GM18517 (cell line): ENCODE measurements around the gene TMEM266.

Source experiments
- ATAC-seq: cut with Tn5 transposase; IDR thresholded peaks from one replicate; pipeline ENCODE4 v1.9.1; 2021; ENCODE audit warnings: mild to moderate bottlenecking, moderate library complexity; ENCODE audit not compliant: unreplicated experiment

The TMEM266 gene

GRCh38 chr15:76160426-76161152 lies 100.8 kb downstream of the TMEM266 start:
- no peak for ATAC-seq

- no peak for ATAC-seq
These were observed 101.6 kb downstream of the TMEM266 start for GRCh38 chr15:76161153-76162035.

GRCh38 chr15:76162036-76162398 lies 102.2 kb downstream of the TMEM266 start:
- ATAC-seq, result no peak

- ATAC-seq, result no peak
These were observed 103.1 kb downstream of the TMEM266 start for GRCh38 chr15:76162784-76163456.

GRCh38 chr15:76163457-76164295 lies 103.9 kb downstream of the TMEM266 start:
- ATAC-seq, result no peak

GRCh38 chr15:76164602-76165001 lies 104.8 kb downstream of the TMEM266 start:
- no peak for ATAC-seq

- no peak for ATAC-seq
These were observed 106.2 kb downstream of the TMEM266 start for GRCh38 chr15:76165951-76166350.

- ATAC-seq, result no peak
These were observed 108.6 kb downstream of the TMEM266 start for GRCh38 chr15:76168237-76168984.

- ATAC-seq, result no peak
These were observed 109.2 kb downstream of the TMEM266 start for GRCh38 chr15:76169018-76169417.

GRCh38 chr15:76169911-76170800 lies 110.4 kb downstream of the TMEM266 start:
- ATAC-seq, result no peak

GRCh38 chr15:76172782-76173181 lies 113.0 kb downstream of the TMEM266 start:
- no peak for ATAC-seq

GRCh38 chr15:76173317-76173834 lies 113.6 kb downstream of the TMEM266 start:
- ATAC-seq, result no peak

- no peak for ATAC-seq
These were observed 114.9 kb downstream of the TMEM266 start for GRCh38 chr15:76174654-76175053.

GRCh38 chr15:76175442-76175841 lies 115.7 kb downstream of the TMEM266 start:
- ATAC-seq, result no peak

GRCh38 chr15:76176059-76176458 lies 116.3 kb downstream of the TMEM266 start:
- ATAC-seq, result no peak

GRCh38 chr15:76176487-76177085 lies 116.8 kb downstream of the TMEM266 start:
- ATAC-seq, result no peak

- ATAC-seq, result no peak
These were observed 117.8 kb downstream of the TMEM266 start for GRCh38 chr15:76177491-76178040.
